Measurements from ENCODE around the gene ENTPD6. TPM values are rescaled to one million over a fixed set of nuclear protein-coding genes. Genes with fewer than 3 reads are reported as not detected.
A peak's percentile ranks its signal among the peaks of the same experiment; 100 is the strongest.
"Not testable (repeated sequence)": the region's sequence is repeated elsewhere in the genome, so short reads cannot be mapped to it uniquely, and the experiment has no call there.

Gene ENTPD6
- total RNA-seq, 4 donors from 2014 or later: 26.5 to 48.4 (median 40.2) TPM

GRCh38 chr20:25238319-25239037 is 43.0 kb downstream of the ENTPD6 start:
- Histone ChIP-seq H3K4me3 (no peak overlapping the region), H3K4me1 (peaks cover 28 to 65% (median 33%) of the 10 kb centered on the region in 3 donors), H3K27me3 (no peaks in the 10 kb centered on the region), H3K36me3 (no peaks in the 10 kb centered on the region), H3K27ac (peak overlapping the region; percentile 81 to 92 (median 90)), H3K9me3 (no peaks in the 10 kb centered on the region)
- no peak for TF ChIP-seq POLR2A (IDR thresholded peaks at IDR 0.05)
- no peak for TF ChIP-seq CTCF (IDR thresholded peaks at IDR 0.05)
- intact Hi-C loops (cut with DNase I): no loop called here
- DNase-seq: no peak
- 66 to 77% methylated on average over 5 to 9 of the region's 12 CpGs for WGBS, 2 donors

- DNase-seq: no peak
- Histone ChIP-seq H3K9me3 (no peaks in the 10 kb centered on the region), H3K27ac (peak overlapping the region in 1 of 4 donors; percentile 17), H3K27me3 (no peaks in the 10 kb centered on the region), H3K4me3 (no peak overlapping the region), H3K4me1 (peaks cover 21 to 53% (median 28%) of the 10 kb centered on the region in 3 donors), H3K36me3 (no peaks in the 10 kb centered on the region)
- WGBS, 2 donors: 88 to 100% methylated on average over 1 to 4 of the region's 19 CpGs
- intact Hi-C loops (cut with DNase I): no loop called here
- TF ChIP-seq CTCF (IDR thresholded peaks at IDR 0.05) (no peak), POLR2A (IDR thresholded peaks at IDR 0.05) (no peak)
Measured at GRCh38 chr20:25239387-25240370, 44.2 kb downstream of the ENTPD6 start.

- intact Hi-C loops (cut with DNase I); H3K36me3 ChIP-seq; H3K4me3 ChIP-seq; DNase-seq; H3K27ac ChIP-seq; H3K27me3 ChIP-seq; H3K9me3 ChIP-seq: not testable (repeated sequence)
- 51 to 83% methylated on average over 9 of the region's 9 CpGs for WGBS, 2 donors
- peaks cover 21 to 40% (median 28%) of the 10 kb centered on the region in 3 donors for H3K4me1 ChIP-seq
Measured at GRCh38 chr20:25240851-25241658, 45.5 kb downstream of the ENTPD6 start.

GRCh38 chr20:25241659-25241955 is 46.1 kb downstream of the ENTPD6 start:
- H3K36me3 ChIP-seq; intact Hi-C loops (cut with DNase I); H3K9me3 ChIP-seq; H3K27me3 ChIP-seq; DNase-seq; H3K27ac ChIP-seq; H3K4me3 ChIP-seq: not testable (repeated sequence)
- H3K4me1 ChIP-seq: peaks cover 22 to 40% (median 24%) of the 10 kb centered on the region in 3 donors
- 40 to 50% methylated on average over 3 to 4 of the region's 4 CpGs for WGBS, 2 donors

GRCh38 chr20:25242231-25242630 is 46.7 kb downstream of the ENTPD6 start:
- Histone ChIP-seq H3K27ac (no peak overlapping the region), H3K27me3 (no peaks in the 10 kb centered on the region), H3K4me3 (no peak overlapping the region), H3K36me3 (no peaks in the 10 kb centered on the region), H3K9me3 (no peaks in the 10 kb centered on the region), H3K4me1 (peaks cover 20 to 40% (median 23%) of the 10 kb centered on the region in 3 donors)
- WGBS, 2 donors: 83 to 87% methylated on average over 10 of the region's 10 CpGs
- TF ChIP-seq POLR2A (IDR thresholded peaks at IDR 0.05) (no peak), CTCF (IDR thresholded peaks at IDR 0.05) (no peak)
- no peak for DNase-seq
- intact Hi-C loops (cut with DNase I): no loop called here

All from esophagus squamous epithelium (tissue), 5 donors.